ENCODE measurements around the gene RPL35. TPM values are rescaled to one million over a fixed set of nuclear protein-coding genes. Genes with fewer than 3 reads are reported as not detected.

RPL35 gene
- total RNA-seq, 4 donors from 2014 or later, result 462 to 1,338 (median 588) TPM

DNA sequence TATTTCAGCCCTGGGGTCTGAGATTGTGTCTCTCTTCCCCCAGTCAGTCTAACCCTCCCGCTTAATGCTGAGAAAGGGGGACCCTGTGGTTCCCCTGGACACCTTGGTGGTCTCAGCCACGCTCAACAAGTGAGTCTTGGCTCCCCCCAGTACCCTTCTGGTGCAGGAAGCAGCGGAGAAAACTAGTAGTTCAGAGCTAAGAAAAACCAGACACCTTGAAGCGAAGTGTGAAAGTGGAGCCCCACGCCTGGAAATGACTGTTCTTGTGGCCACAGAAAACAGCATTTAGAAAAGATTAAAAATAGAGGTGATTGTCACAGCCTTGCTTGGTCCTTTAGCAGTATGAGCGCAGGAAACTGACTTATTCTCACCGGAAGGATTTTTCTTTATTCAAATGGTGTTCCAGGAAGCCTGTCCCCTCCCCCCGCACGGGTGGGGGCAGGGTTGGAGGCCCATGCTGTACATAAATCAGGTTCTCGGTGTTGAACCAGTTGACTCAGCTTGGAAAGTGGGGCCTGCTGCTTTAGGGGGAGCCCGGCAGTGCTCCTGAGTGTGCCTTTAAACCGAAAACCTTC is 8.3 kb upstream of the RPL35 start:
- H3K4me1 ChIP-seq, result peaks cover 0 to 50% (median 23%) of the 10 kb centered on the region in 4 donors
- peaks cover 0 to 22% (median 0%) of the 10 kb centered on the region in 3 donors for H3K36me3 ChIP-seq
- H3K4me3 ChIP-seq, result peak overlapping the region; percentile 92 to 99 (median 96)
- DNase-seq, result peak in 2 of 3 donors; percentile 86 to 88
- peak overlapping the region; percentile 94 to 97 (median 95) for H3K27ac ChIP-seq
- no peaks in the 10 kb centered on the region for H3K9me3 ChIP-seq
- peak in 1 of 2 donors; percentile 13 for TF ChIP-seq POLR2A (IDR thresholded peaks at IDR 0.05)
- TF ChIP-seq, protein P1, sequence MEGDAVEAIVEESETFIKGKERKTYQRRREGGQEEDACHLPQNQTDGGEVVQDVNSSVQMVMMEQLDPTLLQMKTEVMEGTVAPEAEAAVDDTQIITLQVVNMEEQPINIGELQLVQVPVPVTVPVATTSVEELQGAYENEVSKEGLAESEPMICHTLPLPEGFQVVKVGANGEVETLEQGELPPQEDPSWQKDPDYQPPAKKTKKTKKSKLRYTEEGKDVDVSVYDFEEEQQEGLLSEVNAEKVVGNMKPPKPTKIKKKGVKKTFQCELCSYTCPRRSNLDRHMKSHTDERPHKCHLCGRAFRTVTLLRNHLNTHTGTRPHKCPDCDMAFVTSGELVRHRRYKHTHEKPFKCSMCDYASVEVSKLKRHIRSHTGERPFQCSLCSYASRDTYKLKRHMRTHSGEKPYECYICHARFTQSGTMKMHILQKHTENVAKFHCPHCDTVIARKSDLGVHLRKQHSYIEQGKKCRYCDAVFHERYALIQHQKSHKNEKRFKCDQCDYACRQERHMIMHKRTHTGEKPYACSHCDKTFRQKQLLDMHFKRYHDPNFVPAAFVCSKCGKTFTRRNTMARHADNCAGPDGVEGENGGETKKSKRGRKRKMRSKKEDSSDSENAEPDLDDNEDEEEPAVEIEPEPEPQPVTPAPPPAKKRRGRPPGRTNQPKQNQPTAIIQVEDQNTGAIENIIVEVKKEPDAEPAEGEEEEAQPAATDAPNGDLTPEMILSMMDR (IDR thresholded peaks at IDR 0.05), result no peak
- no peaks in the 10 kb centered on the region for H3K27me3 ChIP-seq

DNA sequence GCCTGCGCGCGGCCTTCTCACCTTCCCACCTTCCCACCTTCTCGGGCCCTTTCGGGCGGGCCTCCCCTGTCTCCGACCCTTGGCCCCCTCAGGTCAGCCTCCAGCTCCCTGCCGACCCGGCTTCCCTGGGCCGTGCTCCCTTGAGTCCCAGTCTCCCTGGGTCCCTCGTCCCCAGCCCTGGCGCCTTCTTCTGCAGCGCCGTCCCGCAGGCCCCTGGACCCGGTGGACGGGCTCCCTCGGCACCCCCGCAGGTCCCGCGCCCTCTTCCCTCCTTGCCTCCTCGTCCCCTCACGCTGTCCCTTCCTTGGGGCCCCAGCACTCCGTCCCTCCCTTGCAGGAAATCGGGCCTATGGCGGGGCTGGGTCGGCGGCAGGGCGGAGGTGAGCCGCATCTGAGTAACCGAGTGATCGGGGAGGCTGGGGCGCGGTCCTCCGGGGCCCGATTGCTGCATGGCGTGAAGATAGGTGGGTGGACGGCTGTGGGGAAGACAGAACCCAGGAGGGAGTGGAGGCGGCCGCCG is 7.8 kb upstream of the RPL35 start:
- peak; percentile 25 to 67 (median 58) for DNase-seq
- TF ChIP-seq, protein P1 (IDR thresholded peaks at IDR 0.05), result no peak
- TF ChIP-seq POLR2A (IDR thresholded peaks at IDR 0.05), result no peak
- H3K36me3 ChIP-seq, result peaks cover 0 to 17% (median 0%) of the 10 kb centered on the region in 3 donors
- H3K27me3 ChIP-seq, result no peaks in the 10 kb centered on the region
- H3K4me3 ChIP-seq, result peak overlapping the region; percentile 92 to 99 (median 96)
- H3K4me1 ChIP-seq, result peaks cover 0 to 50% (median 23%) of the 10 kb centered on the region in 4 donors
- peak overlapping the region; percentile 94 to 97 (median 95) for H3K27ac ChIP-seq
- no peaks in the 10 kb centered on the region for H3K9me3 ChIP-seq

DNA sequence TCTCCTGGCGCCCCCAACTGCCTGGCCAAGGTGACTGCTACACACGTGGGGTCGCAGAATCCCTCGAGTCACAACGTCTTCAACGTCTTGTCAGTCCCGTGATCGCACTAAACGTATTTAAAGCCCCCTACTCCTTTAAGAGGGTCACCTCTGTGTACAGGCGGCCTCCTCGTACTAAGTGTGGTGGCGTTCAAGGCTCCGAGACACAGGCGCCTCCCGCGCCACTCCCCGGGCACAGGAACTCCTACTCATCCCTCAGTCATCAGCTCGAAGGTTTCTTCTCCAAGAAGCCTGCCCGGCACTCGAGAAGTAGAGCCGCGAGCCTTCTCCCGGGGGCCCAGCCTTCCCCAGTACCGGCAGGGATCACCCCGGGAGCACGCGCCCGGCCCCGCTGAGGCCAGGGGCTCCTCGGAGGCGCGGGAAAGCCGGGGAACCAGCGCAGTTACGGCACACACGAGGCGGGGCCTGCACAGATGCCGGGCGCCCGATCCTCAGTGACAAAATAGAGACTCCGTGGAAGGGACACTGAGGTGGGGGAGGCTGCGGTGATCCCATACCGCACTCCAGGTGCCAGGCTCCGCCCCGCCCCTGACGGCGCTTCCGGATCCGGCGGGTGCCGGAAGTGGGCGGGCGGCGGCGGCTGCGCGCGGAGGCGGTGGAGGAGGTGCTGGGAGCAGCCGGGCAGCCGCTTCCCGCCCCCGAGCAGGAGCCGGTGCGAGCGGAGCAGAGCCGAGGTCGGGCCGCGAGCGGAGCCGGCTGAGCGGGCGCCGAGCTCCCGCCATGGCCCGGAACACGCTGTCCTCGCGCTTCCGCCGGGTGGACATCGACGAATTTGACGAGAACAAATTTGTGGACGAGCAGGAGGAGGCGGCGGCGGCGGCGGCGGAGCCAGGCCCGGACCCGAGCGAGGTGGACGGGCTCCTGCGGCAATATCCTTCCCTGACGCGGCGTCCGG is 7.0 kb upstream of the RPL35 start:
- peak; percentile 84 to 94 (median 93) for DNase-seq

DNA sequence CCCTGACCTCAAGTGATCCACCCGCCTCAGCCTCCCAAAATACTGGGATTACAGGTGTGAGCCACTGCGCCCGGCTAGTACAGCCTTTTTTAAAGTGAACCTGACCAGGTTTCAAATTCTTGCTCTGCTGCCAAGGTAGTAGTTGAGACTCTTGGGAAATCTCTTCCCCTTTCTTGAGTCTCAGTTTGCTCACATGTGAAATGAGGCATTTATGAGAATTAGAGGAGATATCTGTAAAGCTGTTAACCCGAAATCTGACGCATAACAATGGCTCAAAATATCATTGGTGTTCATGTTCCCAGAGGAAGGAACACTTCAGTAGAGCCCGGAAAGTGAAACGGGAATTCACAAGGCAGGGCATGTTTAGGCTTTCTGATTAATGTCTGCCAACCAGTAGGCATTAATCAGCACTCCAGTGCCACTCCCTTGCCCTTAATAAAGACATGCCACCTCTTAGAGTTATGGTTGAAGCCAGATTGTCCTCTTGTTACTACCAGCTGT is 1.7 kb upstream of the RPL35 start:
- no peak for DNase-seq
- Histone ChIP-seq H3K36me3 (peaks cover 0 to 21% (median 0%) of the 10 kb centered on the region in 3 donors), H3K4me1 (peaks cover 6 to 41% (median 8%) of the 10 kb centered on the region in 4 donors), H3K4me3 (no peak overlapping the region), H3K9me3 (no peaks in the 10 kb centered on the region), H3K27ac (peak overlapping the region in 3 of 4 donors; percentile 64 to 92 (median 91)), H3K27me3 (no peaks in the 10 kb centered on the region)
- TF ChIP-seq, protein P1 (IDR thresholded peaks at IDR 0.05), result no peak
- no peak for TF ChIP-seq POLR2A (IDR thresholded peaks at IDR 0.05)

More for the DNA sequence above, 7.0 kb upstream of the RPL35 start:
- Histone ChIP-seq H3K27me3 (no peaks in the 10 kb centered on the region), H3K27ac (peak overlapping the region; percentile 94 to 97 (median 95)), H3K4me3 (peak overlapping the region; percentile 92 to 99 (median 96)), H3K4me1 (peaks cover 0 to 46% (median 23%) of the 10 kb centered on the region in 4 donors), H3K9me3 (no peaks in the 10 kb centered on the region), H3K36me3 (peaks cover 0 to 11% (median 0%) of the 10 kb centered on the region in 3 donors)
- TF ChIP-seq, protein P1 (IDR thresholded peaks at IDR 0.05), result no peak
- TF ChIP-seq POLR2A (IDR thresholded peaks at IDR 0.05), result peak; percentile 83 to 88

Measured in Peyer's patch (tissue), 4 donors.